ENCODE measurements around the gene TCEA3. TPM values are rescaled to one million over a fixed set of nuclear protein-coding genes. Genes with fewer than 3 reads are reported as not detected.

The TCEA3 gene
- polyA plus RNA-seq, 4 donors = 20.5 to 55.2 (median 32.4) TPM

DNA sequence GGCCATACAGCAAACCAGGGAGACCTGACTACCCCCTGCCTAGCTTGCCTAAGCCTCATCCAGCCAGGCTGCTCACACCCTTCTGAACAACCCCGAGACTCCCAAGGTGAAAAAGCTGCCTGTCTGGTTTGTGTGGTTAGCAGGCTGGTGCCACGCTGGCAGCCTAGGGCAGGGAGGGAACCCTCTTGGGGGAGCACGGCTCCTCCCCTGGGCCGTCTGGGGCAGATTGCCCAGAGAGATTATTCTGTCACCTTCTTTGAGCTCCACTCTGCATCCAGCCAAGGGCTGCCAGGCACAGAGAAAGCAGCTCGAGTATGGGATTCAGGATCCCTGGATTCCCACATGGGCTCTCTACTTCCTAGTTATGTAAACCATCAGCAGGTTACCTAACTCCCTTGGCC, 27.5 kb upstream of the TCEA3 start:
- DNase-seq (peak; percentile 78 to 93), FAIRE-seq (no peak)
- Histone ChIP-seq H3K4me1 (ENCODE audit: control insufficient read depth in 3 of 3, insufficient read depth in 2 of 3, low read depth in 1 of 3, low read length in 2 of 3) (peaks cover 0 to 4% (median 2%) of the 10 kb centered on the region in 3 donors), H3K36me3 (ENCODE audit: control insufficient read depth in 3 of 3, insufficient read depth in 2 of 3, low read depth in 1 of 3, low read length in 3 of 3) (peaks cover 0 to 30% (median 0%) of the 10 kb centered on the region in 3 donors), H3K27me3 (ENCODE audit: control insufficient read depth in 3 of 3, insufficient read depth in 3 of 3, low read length in 3 of 3) (no peaks in the 10 kb centered on the region), H3K4me3 (ENCODE audit: low read depth in 1 of 3, low read length in 3 of 3) (no peak overlapping the region), H3K27ac (ENCODE audit: low read depth in 1 of 3, low read length in 2 of 3) (peak overlapping the region in 2 of 3 donors; percentile 40 to 63), H3K9me3 (ENCODE audit: control insufficient read depth in 2 of 2, insufficient read depth in 1 of 2, low read depth in 1 of 2, low read length in 1 of 2) (no peaks in the 10 kb centered on the region)
- WGBS, 3 donors = 11 to 35% (median 17%) methylated on average over 5 of the region's 5 CpGs

GRCh38 chr1:23451441-23451840, 26.9 kb upstream of the TCEA3 start:
- peak overlapping the region in 2 of 3 donors; percentile 40 to 63 for H3K27ac ChIP-seq (ENCODE audit: low read depth in 1 of 3, low read length in 2 of 3)
- peaks cover 0 to 4% (median 2%) of the 10 kb centered on the region in 3 donors for H3K4me1 ChIP-seq (ENCODE audit: control insufficient read depth in 3 of 3, insufficient read depth in 2 of 3, low read depth in 1 of 3, low read length in 2 of 3)
- H3K27me3 ChIP-seq (ENCODE audit: control insufficient read depth in 3 of 3, insufficient read depth in 3 of 3, low read length in 3 of 3) = no peaks in the 10 kb centered on the region
- H3K9me3 ChIP-seq (ENCODE audit: control insufficient read depth in 2 of 2, insufficient read depth in 1 of 2, low read depth in 1 of 2, low read length in 1 of 2) = no peaks in the 10 kb centered on the region
- DNase-seq = no peak
- 15 to 37% (median 17%) methylated on average over 1 of the region's 1 CpG for WGBS, 3 donors
- H3K4me3 ChIP-seq (ENCODE audit: low read depth in 1 of 3, low read length in 3 of 3) = no peak overlapping the region
- peaks cover 0 to 30% (median 0%) of the 10 kb centered on the region in 3 donors for H3K36me3 ChIP-seq (ENCODE audit: control insufficient read depth in 3 of 3, insufficient read depth in 2 of 3, low read depth in 1 of 3, low read length in 3 of 3)
- FAIRE-seq = no peak

DNA sequence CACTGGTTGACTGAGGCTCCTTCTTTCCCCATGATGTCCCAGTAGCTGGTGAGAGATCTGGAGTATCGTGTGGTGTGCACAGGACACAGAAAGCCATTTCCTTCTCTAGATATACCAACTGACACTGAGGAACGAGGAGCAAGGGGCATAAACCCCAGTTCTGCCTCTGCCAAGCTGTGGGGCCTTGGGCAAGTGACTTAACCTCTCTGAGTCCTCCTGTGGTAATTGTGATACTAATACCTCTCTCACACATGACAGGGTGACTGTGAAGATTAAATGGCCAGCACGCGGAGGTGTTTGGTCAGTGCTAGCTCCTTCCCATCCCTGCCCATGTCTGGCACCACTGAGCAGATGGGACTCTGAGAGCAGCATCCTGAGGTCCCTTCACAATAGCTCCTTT, 26.3 kb upstream of the TCEA3 start:
- WGBS, 3 donors = 76 to 83% (median 82%) methylated on average over 4 of the region's 4 CpGs
- Histone ChIP-seq H3K9me3 (ENCODE audit: control insufficient read depth in 2 of 2, insufficient read depth in 1 of 2, low read depth in 1 of 2, low read length in 1 of 2) (no peaks in the 10 kb centered on the region), H3K36me3 (ENCODE audit: control insufficient read depth in 3 of 3, insufficient read depth in 2 of 3, low read depth in 1 of 3, low read length in 3 of 3) (peaks cover 0 to 30% (median 0%) of the 10 kb centered on the region in 3 donors), H3K4me1 (ENCODE audit: control insufficient read depth in 3 of 3, insufficient read depth in 2 of 3, low read depth in 1 of 3, low read length in 2 of 3) (peaks cover 0 to 4% (median 2%) of the 10 kb centered on the region in 3 donors), H3K27me3 (ENCODE audit: control insufficient read depth in 3 of 3, insufficient read depth in 3 of 3, low read length in 3 of 3) (no peaks in the 10 kb centered on the region), H3K4me3 (ENCODE audit: low read depth in 1 of 3, low read length in 3 of 3) (no peak overlapping the region), H3K27ac (ENCODE audit: low read depth in 1 of 3, low read length in 2 of 3) (peak overlapping the region in 1 of 3 donors; percentile 40)
- DNase-seq (no peak), FAIRE-seq (no peak)

DNA sequence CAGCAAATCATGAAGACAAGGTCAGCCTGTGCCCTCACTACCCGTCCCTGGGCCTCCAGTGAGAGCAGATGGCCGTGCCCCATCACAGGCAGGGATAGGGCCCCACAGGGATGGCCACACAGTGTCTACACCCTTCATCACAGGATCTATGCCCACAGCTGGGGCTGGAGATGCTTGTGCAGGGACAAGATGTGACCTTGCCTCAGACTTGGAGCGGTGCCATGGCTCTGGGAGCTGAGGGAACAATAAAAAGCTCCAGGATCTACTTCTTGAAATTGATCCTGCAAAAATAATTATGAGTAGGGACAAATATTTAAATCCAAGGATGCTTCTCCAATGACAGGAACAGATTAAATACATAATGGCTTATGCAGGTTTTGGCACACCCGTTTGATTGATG, 25.4 kb upstream of the TCEA3 start:
- peaks cover 0 to 4% (median 2%) of the 10 kb centered on the region in 3 donors for H3K4me1 ChIP-seq (ENCODE audit: control insufficient read depth in 3 of 3, insufficient read depth in 2 of 3, low read depth in 1 of 3, low read length in 2 of 3)
- H3K27ac ChIP-seq (ENCODE audit: low read depth in 1 of 3, low read length in 2 of 3) = no peak overlapping the region
- FAIRE-seq (no peak), DNase-seq (peak in 1 of 2 donors; percentile 15)
- no peak overlapping the region for H3K4me3 ChIP-seq (ENCODE audit: low read depth in 1 of 3, low read length in 3 of 3)
- no peaks in the 10 kb centered on the region for H3K9me3 ChIP-seq (ENCODE audit: control insufficient read depth in 2 of 2, insufficient read depth in 1 of 2, low read depth in 1 of 2, low read length in 1 of 2)
- H3K27me3 ChIP-seq (ENCODE audit: control insufficient read depth in 3 of 3, insufficient read depth in 3 of 3, low read length in 3 of 3) = no peaks in the 10 kb centered on the region
- H3K36me3 ChIP-seq (ENCODE audit: control insufficient read depth in 3 of 3, insufficient read depth in 2 of 3, low read depth in 1 of 3, low read length in 3 of 3) = peaks cover 0 to 23% (median 0%) of the 10 kb centered on the region in 3 donors
- 66 to 77% (median 70%) methylated on average over 4 of the region's 4 CpGs for WGBS, 3 donors

DNA sequence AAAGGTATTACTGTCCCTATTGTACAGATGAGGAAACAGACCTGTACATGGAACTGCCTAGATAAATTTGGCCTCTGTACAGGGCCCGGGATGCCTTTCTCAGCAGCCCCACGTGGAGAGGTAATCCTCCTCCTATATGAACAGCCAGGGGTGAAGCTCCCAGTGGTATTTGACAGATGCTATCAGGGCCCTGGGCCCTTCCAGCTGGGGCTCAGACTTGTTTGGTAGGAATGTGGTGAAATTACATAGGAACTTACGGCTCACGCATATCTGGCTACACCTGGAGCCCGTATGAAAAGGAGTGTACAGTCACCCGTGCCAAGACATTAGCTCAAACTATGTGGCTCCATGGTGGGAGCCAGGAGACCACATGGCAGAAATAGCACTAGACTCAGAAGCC, 24.8 kb upstream of the TCEA3 start:
- H3K4me1 ChIP-seq (ENCODE audit: control insufficient read depth in 3 of 3, insufficient read depth in 2 of 3, low read depth in 1 of 3, low read length in 2 of 3) = peaks cover 0 to 4% (median 2%) of the 10 kb centered on the region in 3 donors
- DNase-seq = no peak
- no peaks in the 10 kb centered on the region for H3K9me3 ChIP-seq (ENCODE audit: control insufficient read depth in 2 of 2, insufficient read depth in 1 of 2, low read depth in 1 of 2, low read length in 1 of 2)
- no peak overlapping the region for H3K27ac ChIP-seq (ENCODE audit: low read depth in 1 of 3, low read length in 2 of 3)
- no peaks in the 10 kb centered on the region for H3K27me3 ChIP-seq (ENCODE audit: control insufficient read depth in 3 of 3, insufficient read depth in 3 of 3, low read length in 3 of 3)
- FAIRE-seq = no peak
- H3K4me3 ChIP-seq (ENCODE audit: low read depth in 1 of 3, low read length in 3 of 3) = no peak overlapping the region
- 78 to 87% (median 80%) methylated on average over 6 of the region's 6 CpGs for WGBS, 3 donors
- peaks cover 0 to 20% (median 0%) of the 10 kb centered on the region in 3 donors for H3K36me3 ChIP-seq (ENCODE audit: control insufficient read depth in 3 of 3, insufficient read depth in 2 of 3, low read depth in 1 of 3, low read length in 3 of 3)

GRCh38 chr1:23448846-23449245, 24.3 kb upstream of the TCEA3 start:
- H3K4me1 ChIP-seq (ENCODE audit: control insufficient read depth in 3 of 3, insufficient read depth in 2 of 3, low read depth in 1 of 3, low read length in 2 of 3) = peaks cover 0 to 4% (median 2%) of the 10 kb centered on the region in 3 donors
- no peak overlapping the region for H3K4me3 ChIP-seq (ENCODE audit: low read depth in 1 of 3, low read length in 3 of 3)
- no peak for FAIRE-seq
- peaks cover 0 to 23% (median 0%) of the 10 kb centered on the region in 3 donors for H3K36me3 ChIP-seq (ENCODE audit: control insufficient read depth in 3 of 3, insufficient read depth in 2 of 3, low read depth in 1 of 3, low read length in 3 of 3)
- H3K27ac ChIP-seq (ENCODE audit: low read depth in 1 of 3, low read length in 2 of 3) = no peak overlapping the region
- H3K27me3 ChIP-seq (ENCODE audit: control insufficient read depth in 3 of 3, insufficient read depth in 3 of 3, low read length in 3 of 3) = no peaks in the 10 kb centered on the region
- no peak for DNase-seq
- no peaks in the 10 kb centered on the region for H3K9me3 ChIP-seq (ENCODE audit: control insufficient read depth in 2 of 2, insufficient read depth in 1 of 2, low read depth in 1 of 2, low read length in 1 of 2)
- 50 to 68% (median 58%) methylated on average over 1 of the region's 1 CpG for WGBS, 3 donors

- H3K4me1 ChIP-seq (ENCODE audit: control insufficient read depth in 3 of 3, insufficient read depth in 2 of 3, low read depth in 1 of 3, low read length in 2 of 3) = peaks cover 0 to 3% (median under 1%) of the 10 kb centered on the region in 3 donors
- H3K9me3 ChIP-seq (ENCODE audit: control insufficient read depth in 2 of 2, insufficient read depth in 1 of 2, low read depth in 1 of 2, low read length in 1 of 2) = no peaks in the 10 kb centered on the region
- DNase-seq (no peak), FAIRE-seq (no peak)
- H3K27ac ChIP-seq (ENCODE audit: low read depth in 1 of 3, low read length in 2 of 3) = no peak overlapping the region
- 87 to 90% (median 90%) methylated on average over 8 of the region's 8 CpGs for WGBS, 3 donors
- peaks cover 0 to 23% (median 0%) of the 10 kb centered on the region in 3 donors for H3K36me3 ChIP-seq (ENCODE audit: control insufficient read depth in 3 of 3, insufficient read depth in 2 of 3, low read depth in 1 of 3, low read length in 3 of 3)
- H3K4me3 ChIP-seq (ENCODE audit: low read depth in 1 of 3, low read length in 3 of 3) = no peak overlapping the region
- H3K27me3 ChIP-seq (ENCODE audit: control insufficient read depth in 3 of 3, insufficient read depth in 3 of 3, low read length in 3 of 3) = no peaks in the 10 kb centered on the region
Observed at GRCh38 chr1:23446661-23447310, 22.2 kb upstream of the TCEA3 start.

- H3K4me3 ChIP-seq (ENCODE audit: low read depth in 1 of 3, low read length in 3 of 3) = no peak overlapping the region
- FAIRE-seq (no peak), DNase-seq (no peak)
- H3K27me3 ChIP-seq (ENCODE audit: control insufficient read depth in 3 of 3, insufficient read depth in 3 of 3, low read length in 3 of 3) = no peaks in the 10 kb centered on the region
- H3K27ac ChIP-seq (ENCODE audit: low read depth in 1 of 3, low read length in 2 of 3) = peak overlapping the region in 1 of 3 donors; percentile 35
- no peaks in the 10 kb centered on the region for H3K4me1 ChIP-seq (ENCODE audit: control insufficient read depth in 3 of 3, insufficient read depth in 2 of 3, low read depth in 1 of 3, low read length in 2 of 3)
- 89 to 93% (median 90%) methylated on average over 4 of the region's 4 CpGs for WGBS, 3 donors
- H3K36me3 ChIP-seq (ENCODE audit: control insufficient read depth in 3 of 3, insufficient read depth in 2 of 3, low read depth in 1 of 3, low read length in 3 of 3) = peaks cover 0 to 17% (median 0%) of the 10 kb centered on the region in 3 donors
- H3K9me3 ChIP-seq (ENCODE audit: control insufficient read depth in 2 of 2, insufficient read depth in 1 of 2, low read depth in 1 of 2, low read length in 1 of 2) = no peaks in the 10 kb centered on the region
Observed at GRCh38 chr1:23444596-23445390, 20.2 kb upstream of the TCEA3 start.

Measured in small intestine (tissue), 7 donors.